LNCAP (cell line): ENCODE measurements around the gene OLFM4.

ENCODE experiments used
- TF ChIP-seq, protein P1 (sequence below): fragments of 450-650 bp; IDR thresholded peaks from 2 replicates; pipeline ENCODE4 v1.5.1; 2017; ENCODE audit warnings: mild to moderate bottlenecking

The OLFM4 gene

DNA sequence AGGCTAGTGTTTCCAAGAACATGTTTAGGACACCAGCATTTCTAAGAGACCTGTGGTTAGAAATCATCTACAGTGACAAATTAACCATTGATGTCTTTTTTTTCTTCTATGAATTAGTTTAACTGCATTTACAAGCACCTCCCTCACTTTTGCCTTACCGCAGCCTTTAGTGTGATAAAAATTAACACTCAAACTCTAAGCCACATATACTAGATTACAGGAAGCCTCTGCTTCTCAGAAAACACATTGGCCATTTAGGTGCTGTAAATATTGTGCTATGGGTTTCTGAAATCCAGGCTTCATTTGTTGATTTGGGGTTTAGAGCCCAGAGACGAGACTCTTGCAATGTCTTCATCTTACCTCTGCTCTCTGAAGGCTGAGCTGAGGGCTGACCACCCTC is 34.6 kb upstream of the OLFM4 start:
- TF ChIP-seq, protein P1, sequence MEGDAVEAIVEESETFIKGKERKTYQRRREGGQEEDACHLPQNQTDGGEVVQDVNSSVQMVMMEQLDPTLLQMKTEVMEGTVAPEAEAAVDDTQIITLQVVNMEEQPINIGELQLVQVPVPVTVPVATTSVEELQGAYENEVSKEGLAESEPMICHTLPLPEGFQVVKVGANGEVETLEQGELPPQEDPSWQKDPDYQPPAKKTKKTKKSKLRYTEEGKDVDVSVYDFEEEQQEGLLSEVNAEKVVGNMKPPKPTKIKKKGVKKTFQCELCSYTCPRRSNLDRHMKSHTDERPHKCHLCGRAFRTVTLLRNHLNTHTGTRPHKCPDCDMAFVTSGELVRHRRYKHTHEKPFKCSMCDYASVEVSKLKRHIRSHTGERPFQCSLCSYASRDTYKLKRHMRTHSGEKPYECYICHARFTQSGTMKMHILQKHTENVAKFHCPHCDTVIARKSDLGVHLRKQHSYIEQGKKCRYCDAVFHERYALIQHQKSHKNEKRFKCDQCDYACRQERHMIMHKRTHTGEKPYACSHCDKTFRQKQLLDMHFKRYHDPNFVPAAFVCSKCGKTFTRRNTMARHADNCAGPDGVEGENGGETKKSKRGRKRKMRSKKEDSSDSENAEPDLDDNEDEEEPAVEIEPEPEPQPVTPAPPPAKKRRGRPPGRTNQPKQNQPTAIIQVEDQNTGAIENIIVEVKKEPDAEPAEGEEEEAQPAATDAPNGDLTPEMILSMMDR = no peak

DNA sequence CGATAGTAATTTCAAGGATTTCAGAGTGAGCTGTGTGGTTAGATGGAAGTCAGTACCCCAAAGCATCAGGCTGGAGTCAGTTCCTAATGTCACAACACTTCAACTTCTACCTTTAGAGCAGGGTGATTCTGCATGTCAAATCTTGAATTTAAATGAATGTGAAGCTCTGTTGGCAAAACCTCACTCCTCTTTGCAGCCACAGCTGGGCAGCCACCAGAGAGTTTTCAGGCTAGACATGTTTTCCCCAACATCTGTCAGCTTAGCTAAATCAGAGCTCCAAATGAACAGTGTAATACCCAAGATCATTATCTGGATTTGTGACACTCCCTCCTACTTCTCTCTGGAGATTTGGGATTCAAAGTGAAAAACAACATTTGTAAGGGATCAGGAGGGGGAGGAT is 33.7 kb upstream of the OLFM4 start:
- TF ChIP-seq, protein P1 = no peak

DNA sequence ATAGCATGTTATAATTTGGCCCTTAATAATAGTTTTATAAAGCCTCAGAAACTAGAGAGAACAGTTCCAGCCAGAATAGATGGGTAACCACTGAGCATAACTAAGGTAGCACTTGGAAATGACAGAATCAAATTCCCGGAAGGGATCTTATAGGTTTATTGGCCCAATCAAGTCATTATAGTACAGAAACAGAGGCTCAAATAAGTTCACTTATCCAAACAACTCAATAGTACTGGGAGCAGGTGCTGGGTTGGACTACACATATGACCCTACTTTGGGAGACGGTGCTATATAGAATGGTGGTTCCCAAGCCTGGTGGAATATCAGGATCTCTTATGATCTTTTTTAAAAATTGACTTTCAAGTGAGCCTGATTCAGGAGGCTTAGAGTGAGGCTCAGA is 32.7 kb upstream of the OLFM4 start:
- TF ChIP-seq, protein P1 = no peak

DNA sequence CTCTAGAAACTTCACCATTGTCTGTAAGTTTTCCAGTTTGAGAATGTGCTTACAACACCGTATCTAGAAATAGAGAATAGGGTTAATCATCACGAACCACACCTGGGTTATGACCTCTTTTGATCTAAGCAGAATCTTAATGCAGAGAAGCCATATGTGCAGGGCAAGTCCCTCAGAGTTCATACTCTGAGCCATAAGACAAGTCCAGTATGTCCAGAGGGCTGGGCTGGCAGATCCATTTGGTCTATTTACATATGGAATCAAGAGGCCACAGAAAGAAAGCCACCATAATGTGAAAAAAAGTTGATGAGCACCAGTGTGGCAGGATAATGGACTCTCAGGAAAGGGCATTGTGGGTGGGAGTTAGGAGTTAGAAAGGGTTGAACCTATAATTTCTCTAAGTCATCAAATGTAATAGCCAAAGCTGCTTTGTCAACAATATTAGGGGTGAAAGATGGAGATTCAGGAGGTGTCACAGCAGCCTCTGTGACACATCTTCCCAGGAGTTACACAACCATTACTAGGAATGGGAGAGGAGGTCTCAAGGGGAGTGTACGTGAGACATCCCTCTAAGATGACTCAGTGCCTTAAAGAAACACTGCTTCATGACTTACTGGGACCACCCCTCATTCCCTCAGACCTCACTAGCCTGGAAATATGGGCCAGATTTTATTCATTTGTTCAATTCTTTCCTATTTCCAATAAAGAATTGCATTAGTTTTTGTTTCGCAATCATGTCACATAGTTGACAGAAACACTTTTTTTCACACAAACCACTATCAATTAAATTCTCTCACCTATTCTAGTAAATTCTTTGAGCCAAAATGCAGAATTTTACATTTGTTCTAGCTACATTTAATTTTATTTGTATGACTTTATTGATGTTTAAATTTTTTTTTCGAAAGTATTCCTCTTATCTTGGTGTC is 30.4 kb upstream of the OLFM4 start:
- TF ChIP-seq, protein P1 = no peak

DNA sequence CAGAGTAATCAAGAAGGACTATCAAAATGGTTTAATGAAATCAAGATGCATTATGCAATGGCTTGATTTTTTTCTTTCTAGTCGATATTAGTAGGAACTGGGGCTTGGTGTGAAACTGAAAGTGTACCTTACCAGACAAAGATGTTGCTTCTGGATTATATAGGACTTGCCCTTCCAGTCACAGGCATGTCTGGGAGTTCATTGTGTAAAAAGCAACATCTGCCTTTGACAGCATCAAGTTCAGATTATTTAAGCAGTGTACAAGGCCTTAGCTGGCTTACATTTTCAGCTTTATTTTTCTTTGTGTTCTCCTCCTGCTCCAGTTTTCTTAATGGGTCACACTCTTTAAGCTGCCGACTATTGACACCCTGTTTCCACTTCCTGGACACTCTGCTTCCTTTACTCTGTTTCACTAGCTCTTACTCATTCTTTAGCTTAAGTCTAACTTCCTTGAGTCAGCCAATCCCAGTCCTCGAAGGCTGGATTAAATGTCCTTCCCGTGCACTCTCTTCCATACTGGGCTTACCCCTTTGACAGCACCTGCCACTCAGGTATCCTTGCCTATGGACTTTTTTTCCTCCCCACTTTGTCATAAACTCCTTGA is 29.4 kb upstream of the OLFM4 start:
- TF ChIP-seq, protein P1 = no peak

DNA sequence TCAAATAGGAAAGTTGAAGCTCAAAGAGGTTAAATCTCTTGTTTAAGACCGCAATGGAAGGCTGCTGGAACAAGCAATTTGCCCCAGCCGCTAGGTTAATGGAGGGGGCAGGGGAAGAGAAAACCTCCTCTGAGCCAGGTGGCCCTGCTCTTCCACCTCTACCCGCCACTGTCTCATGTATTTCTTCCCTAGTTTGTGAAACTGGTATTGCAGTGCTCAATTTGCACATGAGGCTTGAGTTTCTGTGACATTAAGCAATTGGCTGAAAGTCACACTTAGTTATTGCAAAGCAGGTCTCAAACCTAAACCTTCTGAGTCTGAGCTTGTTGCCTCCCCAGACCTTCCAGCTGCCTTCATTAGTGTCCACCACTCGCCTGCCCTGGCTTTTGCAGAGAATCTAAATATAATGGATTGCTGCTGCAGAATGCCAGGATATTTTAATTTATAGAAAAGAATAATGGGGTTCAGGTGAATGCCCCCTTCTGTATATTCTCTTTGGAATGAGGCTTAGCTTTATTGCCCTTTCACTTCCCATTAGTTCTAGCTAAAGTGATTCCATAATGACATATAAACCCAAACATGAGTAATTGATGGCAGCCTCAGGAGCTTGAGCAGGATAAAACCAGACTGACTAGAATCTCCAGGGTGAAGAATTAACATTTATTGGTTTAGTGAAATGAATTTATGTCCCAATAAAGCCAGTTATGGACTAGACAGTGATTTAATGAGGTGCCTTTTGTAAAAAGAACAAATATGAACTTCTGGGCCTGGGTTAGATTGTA is 27.0 kb upstream of the OLFM4 start:
- TF ChIP-seq, protein P1 = no peak

DNA sequence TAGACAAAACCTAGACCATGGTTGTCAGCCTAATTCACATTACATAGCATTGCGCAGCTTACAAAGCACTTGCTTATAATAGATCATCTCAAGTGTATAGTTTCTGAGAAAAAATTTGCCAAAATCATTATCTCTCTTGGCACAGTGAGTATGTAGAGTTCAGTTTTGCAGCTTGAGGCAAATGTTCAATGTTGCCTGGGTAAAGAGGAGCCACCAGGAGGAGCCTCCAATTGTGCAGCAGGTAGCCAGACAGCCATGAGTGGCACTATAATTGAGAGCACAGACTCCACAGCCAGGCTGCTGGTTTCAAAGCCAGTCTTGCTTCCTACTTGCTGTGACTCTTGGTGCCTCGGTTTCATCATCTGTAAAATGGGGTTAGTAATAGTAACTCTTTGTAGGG is 24.0 kb upstream of the OLFM4 start:
- TF ChIP-seq, protein P1 = no peak
